OCI-LY1 (cell line): ENCODE measurements around the gene PTPRD.

Experiments used
- H2AFZ ChIP-seq: fragments of 200-600 bp; sonication (generic), shearing (Covaris generic); 2 replicates; pipeline ENCODE4 v1.6.0; 2014; ENCODE audit warnings: antibody characterized with exemption, mild to moderate bottlenecking, low read length
- H3F3A ChIP-seq: fragments of 200-600 bp; sonication (generic), shearing (Covaris generic); 2 replicates; pipeline ENCODE4 v1.6.0; 2014; ENCODE audit warnings: mild to moderate bottlenecking, antibody characterized with exemption, low read length, moderate library complexity; ENCODE audit not compliant: insufficient read depth
- H3K27ac ChIP-seq: fragments of 200-600 bp; sonication (generic); 2 replicates; pipeline ENCODE4 v1.5.1; 2014; ENCODE audit warnings: low read length, mixed run types, mild to moderate bottlenecking, low read depth; ENCODE audit not compliant: poor library complexity, severe bottlenecking
- H3K27me3 ChIP-seq: fragments of 200-600 bp; sonication (generic); 2 replicates; pipeline ENCODE4 v1.6.0; 2014; ENCODE audit warnings: antibody characterized with exemption, mild to moderate bottlenecking, low read length, moderate library complexity; ENCODE audit not compliant: insufficient read depth
- H3K36me3 ChIP-seq: fragments of 200-600 bp; sonication (generic); 2 replicates; pipeline ENCODE4 v1.6.1; 2014; ENCODE audit warnings: mild to moderate bottlenecking, antibody characterized with exemption, low read length, moderate library complexity, mixed read lengths; ENCODE audit not compliant: insufficient read depth
- H3K4me1 ChIP-seq: fragments of 200-600 bp; sonication (generic); 2 replicates; pipeline ENCODE4 v1.5.1; 2014; ENCODE audit warnings: mild to moderate bottlenecking, low read length, moderate library complexity; ENCODE audit not compliant: insufficient read depth, severe bottlenecking
- H3K4me2 ChIP-seq: fragments of 200-600 bp; sonication (generic), shearing (Covaris generic); 2 replicates; pipeline ENCODE4 v1.6.1; 2014; ENCODE audit warnings: low read length
- H3K4me3 ChIP-seq: fragments of 200-600 bp; sonication (generic); 2 replicates; pipeline ENCODE4 v1.5.1; 2014; ENCODE audit warnings: low read length, low read depth, mild to moderate bottlenecking, mixed read lengths; ENCODE audit not compliant: poor library complexity, severe bottlenecking
- H3K79me2 ChIP-seq: fragments of 200-600 bp; shearing (Covaris generic); 2 replicates; pipeline ENCODE4 v1.6.1; 2016; ENCODE audit warnings: mixed run types, low read length, mixed read lengths; ENCODE audit not compliant: insufficient read depth
- H3K9ac ChIP-seq: fragments of 200-600 bp; sonication (generic), shearing (Covaris generic); 2 replicates; pipeline ENCODE4 v1.6.1; 2014; ENCODE audit warnings: mild to moderate bottlenecking, low read length, mixed read lengths
- H3K9me2 ChIP-seq: fragments of 200-600 bp; sonication (generic), shearing (Covaris generic); 2 replicates; pipeline ENCODE4 v1.6.1; 2014; ENCODE audit warnings: low read depth, mild to moderate bottlenecking, low read length, mixed read lengths
- H3K9me3 ChIP-seq: fragments of 200-600 bp; shearing (Covaris generic); 2 replicates; pipeline ENCODE4 v1.6.1; 2014; ENCODE audit warnings: low read length, mixed read lengths
- H4K20me1 ChIP-seq: fragments of 200-600 bp; sonication (generic), shearing (Covaris generic); 2 replicates; pipeline ENCODE4 v1.6.0; 2016; ENCODE audit warnings: mild to moderate bottlenecking, low read length; ENCODE audit not compliant: insufficient read depth
- EZH2 ChIP-seq: fragments of 200-600 bp; sonication (generic), shearing (Covaris generic); IDR thresholded peaks from 2 replicates; pipeline ENCODE4 v1.8.0; 2017; ENCODE audit warnings: borderline replicate concordance, mixed run types, mild to moderate bottlenecking, antibody characterized with exemption, low read length, moderate library complexity, mixed read lengths
- TF ChIP-seq, protein P1 (sequence below): fragments of 200-600 bp; sonication (generic), shearing (Covaris generic); IDR thresholded peaks from 2 replicates; pipeline ENCODE4 v1.5.1; 2017; ENCODE audit warnings: mild to moderate bottlenecking, antibody characterized with exemption, low read length, moderate library complexity, mixed read lengths

The PTPRD gene

DNA sequence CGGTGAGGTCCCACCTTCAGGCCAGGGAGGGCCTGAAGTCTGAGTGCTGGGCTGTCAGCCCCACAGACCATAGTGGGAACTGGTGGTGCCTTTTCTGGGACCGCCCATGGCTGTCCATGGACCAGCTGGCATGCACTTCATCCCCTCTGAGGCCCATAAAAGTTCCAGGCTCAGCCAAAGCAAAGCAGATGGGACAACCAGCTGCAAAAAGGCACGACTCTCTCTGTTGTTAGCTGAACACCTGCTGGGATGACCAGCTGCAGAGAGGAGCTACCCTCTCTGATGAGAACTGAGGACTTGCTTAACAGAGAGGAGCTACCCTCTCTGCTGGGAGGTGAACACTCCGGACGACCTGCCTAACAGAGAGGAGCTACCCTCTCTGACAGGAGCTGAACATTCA lies 1968.9 kb downstream of the PTPRD start:
- Histone ChIP-seq H3K4me2 (no peak overlapping the region), H3K27me3 (no peaks in the 10 kb centered on the region)

DNA sequence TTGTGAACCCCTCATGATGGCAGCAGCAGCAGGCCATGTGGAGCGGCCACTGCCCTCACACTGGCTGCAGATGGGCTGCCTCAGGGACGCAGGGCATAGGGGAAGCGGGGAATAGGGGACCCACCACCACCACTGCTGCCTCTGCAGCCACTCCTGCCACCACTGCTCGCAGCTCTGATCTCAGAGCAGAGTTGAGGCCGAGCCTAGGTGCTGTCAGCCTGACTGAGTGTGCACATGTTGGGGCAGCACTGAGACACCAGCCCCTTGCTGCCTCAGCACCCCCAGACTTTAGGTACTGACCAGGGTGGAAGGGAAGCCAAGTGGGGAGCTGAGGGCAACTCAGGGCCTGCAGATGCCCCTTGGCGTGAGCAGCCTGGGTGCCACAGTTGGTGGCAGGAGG lies 1969.3 kb downstream of the PTPRD start:
- no peak for TF ChIP-seq EZH2
- H2AFZ ChIP-seq = no peak overlapping the region
- H3K27ac ChIP-seq = no peak overlapping the region
- no peak overlapping the region for H3K4me3 ChIP-seq
- no peaks in the 10 kb centered on the region for H3K9me2 ChIP-seq
- H3F3A ChIP-seq = no peaks in the 10 kb centered on the region
- no peaks in the 10 kb centered on the region for H3K36me3 ChIP-seq
- no peaks in the 10 kb centered on the region for H4K20me1 ChIP-seq
- H3K4me1 ChIP-seq = no peaks in the 10 kb centered on the region
- no peak overlapping the region for H3K4me2 ChIP-seq
- no peak overlapping the region for H3K9ac ChIP-seq
- no peaks in the 10 kb centered on the region for H3K27me3 ChIP-seq
- no peaks in the 10 kb centered on the region for H3K79me2 ChIP-seq
- no peaks in the 10 kb centered on the region for H3K9me3 ChIP-seq

More for the DNA sequence above, 1968.9 kb downstream of the PTPRD start:
- H2AFZ ChIP-seq = no peak overlapping the region
- H3K36me3 ChIP-seq = no peaks in the 10 kb centered on the region
- H3K27ac ChIP-seq = no peak overlapping the region
- TF ChIP-seq EZH2 = no peak
- H3K9ac ChIP-seq = no peak overlapping the region
- no peaks in the 10 kb centered on the region for H3K9me2 ChIP-seq
- H3K4me1 ChIP-seq = no peaks in the 10 kb centered on the region
- H3K9me3 ChIP-seq = no peaks in the 10 kb centered on the region
- H3K79me2 ChIP-seq = no peaks in the 10 kb centered on the region
- H3F3A ChIP-seq = no peaks in the 10 kb centered on the region
- no peak overlapping the region for H3K4me3 ChIP-seq
- no peaks in the 10 kb centered on the region for H4K20me1 ChIP-seq

DNA sequence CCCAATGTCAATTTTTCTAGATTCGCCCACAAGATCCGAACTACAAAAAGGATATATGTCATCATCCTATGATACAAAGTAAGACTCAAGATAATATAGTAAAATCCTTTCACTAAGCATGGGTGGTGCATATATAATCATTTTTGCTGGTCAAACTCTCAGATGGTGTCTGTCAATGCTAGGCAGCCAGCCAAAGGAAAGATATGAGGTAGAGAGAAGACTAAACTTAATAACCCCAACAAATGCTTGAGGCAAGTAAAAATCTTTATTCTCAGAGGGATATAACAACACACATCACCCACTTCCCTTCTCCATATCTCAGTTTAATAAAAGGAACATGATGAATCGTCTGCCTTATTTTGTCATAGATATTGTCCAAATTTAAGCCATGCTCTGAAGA lies 1972.0 kb downstream of the PTPRD start:
- Histone ChIP-seq H4K20me1 (no peaks in the 10 kb centered on the region), H3K9me2 (no peaks in the 10 kb centered on the region), H3K27ac (no peak overlapping the region), H3K9me3 (no peaks in the 10 kb centered on the region), H3K4me1 (no peaks in the 10 kb centered on the region), H3K27me3 (no peaks in the 10 kb centered on the region), H3K4me2 (no peak overlapping the region), H3K79me2 (no peaks in the 10 kb centered on the region), H2AFZ (no peak overlapping the region), H3K4me3 (no peak overlapping the region), H3K36me3 (no peaks in the 10 kb centered on the region), H3K9ac (no peak overlapping the region), H3F3A (no peaks in the 10 kb centered on the region)
- TF ChIP-seq, protein P1, sequence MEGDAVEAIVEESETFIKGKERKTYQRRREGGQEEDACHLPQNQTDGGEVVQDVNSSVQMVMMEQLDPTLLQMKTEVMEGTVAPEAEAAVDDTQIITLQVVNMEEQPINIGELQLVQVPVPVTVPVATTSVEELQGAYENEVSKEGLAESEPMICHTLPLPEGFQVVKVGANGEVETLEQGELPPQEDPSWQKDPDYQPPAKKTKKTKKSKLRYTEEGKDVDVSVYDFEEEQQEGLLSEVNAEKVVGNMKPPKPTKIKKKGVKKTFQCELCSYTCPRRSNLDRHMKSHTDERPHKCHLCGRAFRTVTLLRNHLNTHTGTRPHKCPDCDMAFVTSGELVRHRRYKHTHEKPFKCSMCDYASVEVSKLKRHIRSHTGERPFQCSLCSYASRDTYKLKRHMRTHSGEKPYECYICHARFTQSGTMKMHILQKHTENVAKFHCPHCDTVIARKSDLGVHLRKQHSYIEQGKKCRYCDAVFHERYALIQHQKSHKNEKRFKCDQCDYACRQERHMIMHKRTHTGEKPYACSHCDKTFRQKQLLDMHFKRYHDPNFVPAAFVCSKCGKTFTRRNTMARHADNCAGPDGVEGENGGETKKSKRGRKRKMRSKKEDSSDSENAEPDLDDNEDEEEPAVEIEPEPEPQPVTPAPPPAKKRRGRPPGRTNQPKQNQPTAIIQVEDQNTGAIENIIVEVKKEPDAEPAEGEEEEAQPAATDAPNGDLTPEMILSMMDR = no peak
- no peak for TF ChIP-seq EZH2

- Histone ChIP-seq H3K4me2 (no peak overlapping the region), H3K9ac (no peak overlapping the region), H3K27ac (no peak overlapping the region), H3K79me2 (no peaks in the 10 kb centered on the region), H3K27me3 (no peaks in the 10 kb centered on the region), H3K4me1 (no peaks in the 10 kb centered on the region), H3F3A (no peaks in the 10 kb centered on the region), H3K4me3 (no peak overlapping the region), H3K9me2 (no peaks in the 10 kb centered on the region), H3K9me3 (no peaks in the 10 kb centered on the region), H4K20me1 (no peaks in the 10 kb centered on the region), H3K36me3 (no peaks in the 10 kb centered on the region), H2AFZ (no peak overlapping the region)
- TF ChIP-seq, protein P1 = no peak
- TF ChIP-seq EZH2 = no peak
Measured at GRCh38 chr9:8637626-8638025, 1975.2 kb downstream of the PTPRD start.
